HL-60/S4 treated with phorbol 12-myristate 13-acetate at 8.2 ng/mL for 4 days and 3 days (cell line): ENCODE measurements around the gene ZNF77.

Experiments
- in situ Hi-C: fragments of 300-500 bp; cut with MboI; formaldehyde crosslinking; loops from 2 replicates; pipeline ENCODE4 v1.15.0; 2022; ENCODE audit warnings: low sequenced_read_pairs

Gene ZNF77

DNA sequence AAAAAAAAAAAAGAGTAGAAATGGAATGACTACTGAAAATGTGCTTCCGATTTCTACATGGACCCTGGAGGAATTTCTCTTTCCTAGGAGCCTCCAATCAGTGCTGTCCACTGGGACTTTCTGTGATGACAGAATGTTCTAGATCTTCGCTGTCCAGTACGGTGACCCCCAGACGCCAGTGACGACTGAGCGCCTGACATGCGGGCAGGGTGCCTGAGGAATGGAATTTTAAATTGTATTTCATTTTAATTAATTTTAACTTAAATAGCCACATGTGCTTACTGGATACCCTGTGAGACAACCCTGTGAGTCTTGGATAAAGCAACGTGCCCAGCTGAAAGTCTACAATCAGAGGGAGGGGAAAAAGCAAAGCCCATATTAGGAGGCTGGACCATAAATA, 28.5 kb upstream of the ZNF77 start:
- in situ Hi-C loops = no loop called here

DNA sequence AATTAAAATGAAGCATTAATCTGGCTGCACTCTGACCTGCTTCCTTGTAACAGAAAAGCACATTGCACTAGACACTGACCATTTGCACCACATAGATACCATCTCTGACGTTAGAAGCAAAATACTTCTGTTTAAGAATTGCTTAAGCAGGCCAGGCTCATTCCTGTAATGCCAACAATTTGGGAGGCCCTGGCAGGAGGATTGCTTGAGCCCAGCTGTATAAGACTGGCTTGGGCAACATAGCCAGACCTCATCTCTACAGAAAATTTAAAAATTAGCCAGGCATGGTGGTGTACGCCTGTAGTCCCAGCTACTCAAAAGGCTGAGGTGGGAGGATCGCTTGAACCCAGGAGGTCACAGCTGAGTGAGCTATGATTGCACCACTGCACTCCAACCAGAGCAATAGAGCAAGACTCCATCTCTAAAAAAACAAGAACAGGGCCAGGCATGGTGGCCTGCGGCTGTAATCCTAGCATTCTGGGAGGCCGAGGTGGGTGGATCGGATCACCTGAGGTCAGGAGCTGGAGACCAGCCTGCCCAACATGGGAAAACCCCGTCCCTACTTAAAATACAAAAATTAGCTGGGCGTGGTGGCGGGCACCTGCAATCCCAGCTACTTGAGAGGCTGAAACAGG, 25.5 kb upstream of the ZNF77 start:
- in situ Hi-C loops = no loop called here

DNA sequence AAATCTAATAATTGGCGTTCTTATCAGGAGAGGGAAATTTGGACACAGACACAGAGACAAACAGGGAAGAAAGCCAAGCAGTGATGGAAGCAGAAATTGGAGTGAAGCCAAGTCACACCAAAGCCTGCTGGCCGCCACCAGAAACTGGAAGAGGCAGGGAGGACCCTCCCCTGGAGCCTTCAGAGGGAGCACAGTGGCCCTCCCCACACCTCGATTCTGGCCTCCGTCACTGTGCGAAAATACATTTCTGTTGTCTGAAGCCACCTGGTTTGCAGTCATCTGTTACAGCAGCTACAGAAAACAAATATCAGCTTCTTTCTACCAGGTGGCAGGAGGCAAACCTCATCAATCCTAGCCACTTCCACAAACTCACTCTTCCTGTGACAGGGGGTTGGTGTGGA, 24.3 kb upstream of the ZNF77 start:
- in situ Hi-C loops = loop anchor here (10.0 kb wide), 1 partner anchor 136 kb away; no protein-coding TSS in a partner anchor

DNA sequence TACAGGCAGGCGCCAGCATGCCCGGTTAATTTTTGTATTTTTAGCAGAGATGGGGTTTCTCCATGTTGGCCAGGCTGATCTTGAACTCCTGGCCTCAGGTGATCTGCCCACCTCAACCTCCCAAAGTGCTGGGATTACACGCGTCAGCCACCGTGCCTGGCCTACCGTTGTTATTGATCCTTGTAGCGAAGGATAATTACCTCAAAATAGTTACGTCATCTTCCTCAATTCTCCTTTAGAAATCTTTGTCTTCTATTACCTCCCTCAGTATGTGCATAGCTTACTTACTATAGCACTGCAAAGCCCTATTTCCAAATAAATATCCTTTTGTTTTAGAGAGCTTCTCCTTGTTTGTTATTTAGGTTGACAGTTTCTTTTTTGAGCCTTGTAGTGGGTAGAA, 23.2 kb upstream of the ZNF77 start:
- in situ Hi-C loops = loop anchor here (10.0 kb wide), 1 partner anchor 137 kb away; no protein-coding TSS in a partner anchor

DNA sequence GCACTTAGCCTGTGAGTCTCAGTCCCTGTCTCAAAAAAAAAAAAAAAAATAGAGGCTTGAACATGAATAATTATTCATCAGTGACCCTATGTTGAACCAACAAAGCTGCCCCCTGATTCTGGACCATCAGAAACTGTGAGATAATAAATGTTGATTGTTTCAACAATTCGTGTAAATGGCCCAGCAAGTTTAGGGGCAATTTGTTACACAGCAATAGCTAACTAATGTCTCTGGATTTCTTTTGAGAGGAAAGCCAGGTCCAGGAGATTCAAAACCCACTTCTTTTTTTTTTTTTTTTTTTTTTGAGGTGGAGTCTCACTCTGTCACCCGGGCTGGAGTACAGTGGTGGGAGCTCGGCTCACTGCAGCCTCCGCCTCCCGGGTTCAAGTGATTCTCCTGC, 20.1 kb upstream of the ZNF77 start:
- in situ Hi-C loops = loop anchor here (10.0 kb wide), 1 partner anchor 140 kb away; no protein-coding TSS in a partner anchor

DNA sequence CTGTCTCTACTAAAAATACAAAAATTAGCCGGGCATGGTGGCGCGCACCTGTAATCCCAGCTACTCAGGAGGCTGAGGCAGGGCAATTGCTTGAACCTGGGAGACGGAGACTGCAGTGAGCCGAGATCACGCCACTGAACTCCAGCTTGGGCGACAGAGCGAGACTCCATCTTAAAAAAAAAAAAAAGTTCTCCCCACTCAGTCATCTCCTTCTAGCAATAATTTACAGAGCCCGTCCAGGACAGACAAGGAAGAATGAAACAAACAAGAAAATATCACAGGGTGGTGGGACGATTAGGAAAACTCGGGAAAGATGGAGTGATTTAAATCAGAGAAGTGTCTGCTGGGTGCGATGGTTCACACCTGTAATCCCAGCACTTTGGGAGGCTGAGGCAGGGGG, 18.9 kb upstream of the ZNF77 start:
- in situ Hi-C loops = loop anchor here (10.0 kb wide), 1 partner anchor 141 kb away; no protein-coding TSS in a partner anchor

DNA sequence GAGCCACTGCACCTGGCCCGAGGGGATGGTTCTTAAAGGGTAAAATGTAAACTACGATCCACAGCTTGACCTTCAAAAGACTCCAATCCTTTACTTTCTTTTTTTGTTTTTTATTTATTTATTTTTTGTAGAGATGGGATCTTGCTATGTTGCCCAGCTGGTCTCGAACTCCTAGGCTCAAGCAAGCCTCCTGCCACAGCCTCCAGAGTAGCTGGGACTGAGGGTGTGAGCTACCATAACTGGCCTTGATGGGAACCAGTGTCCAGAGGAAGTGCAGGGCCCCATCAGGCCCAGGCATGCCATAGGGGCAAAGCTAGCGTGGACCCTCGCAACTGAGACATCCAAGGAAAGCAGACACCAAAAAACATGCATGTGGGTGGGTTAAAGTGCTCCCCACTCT, 18.4 kb upstream of the ZNF77 start:
- in situ Hi-C loops = loop anchor here (10.0 kb wide), 1 partner anchor 142 kb away; no protein-coding TSS in a partner anchor

DNA sequence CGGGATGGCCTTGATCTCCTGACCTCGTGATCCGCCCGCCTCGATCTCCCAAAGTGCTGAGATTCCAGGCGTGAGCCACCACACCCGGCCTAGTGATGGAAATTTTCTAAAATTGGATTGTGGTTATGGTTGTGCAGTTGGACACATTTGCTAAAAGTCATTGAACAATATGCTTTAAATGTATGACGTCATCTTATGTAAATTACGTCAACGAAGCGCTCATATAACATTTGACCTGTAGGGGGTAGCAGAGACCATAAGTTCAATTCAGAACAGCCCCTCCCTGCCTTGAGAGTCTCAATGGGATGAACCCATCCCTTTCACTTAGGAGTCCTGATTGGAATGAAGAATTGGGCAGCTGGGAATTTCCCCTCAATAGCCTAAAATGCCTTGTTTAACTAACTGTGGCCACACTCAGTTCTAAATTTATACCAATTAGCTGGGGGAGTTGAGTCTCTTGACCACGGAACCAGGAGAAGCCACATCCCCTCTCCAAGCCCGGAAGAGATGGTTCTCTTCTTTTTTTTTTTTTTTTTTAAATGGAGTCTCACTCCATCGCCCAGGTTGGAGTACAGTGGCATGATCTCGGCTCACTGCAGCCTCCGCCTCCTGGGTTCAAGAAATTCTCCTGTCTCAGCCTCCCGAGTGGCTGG, 17.4 kb upstream of the ZNF77 start:
- in situ Hi-C loops = loop anchor here (10.0 kb wide), 1 partner anchor 143 kb away; no protein-coding TSS in a partner anchor

DNA sequence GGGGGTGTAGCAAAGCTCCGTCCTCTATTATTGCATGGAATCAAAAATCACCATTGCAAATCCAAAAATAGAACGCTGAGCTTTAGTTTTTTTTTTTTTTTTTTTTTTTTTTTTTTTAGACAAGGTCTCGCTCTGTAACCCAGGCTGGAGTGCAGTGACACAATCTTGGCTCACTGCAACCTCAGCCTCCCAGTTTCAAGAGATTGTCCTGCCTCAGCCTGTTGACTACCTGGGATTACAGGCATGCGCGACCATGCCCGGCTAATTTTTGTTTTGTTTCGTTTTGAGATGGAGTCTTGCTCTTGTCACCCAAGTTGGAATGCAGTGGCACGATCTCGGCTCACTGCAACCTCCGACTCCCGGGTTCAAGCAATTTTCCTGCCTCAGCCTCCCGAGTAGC, 15.3 kb upstream of the ZNF77 start:
- in situ Hi-C loops = loop anchor here (10.0 kb wide), 1 partner anchor 145 kb away; no protein-coding TSS in a partner anchor

DNA sequence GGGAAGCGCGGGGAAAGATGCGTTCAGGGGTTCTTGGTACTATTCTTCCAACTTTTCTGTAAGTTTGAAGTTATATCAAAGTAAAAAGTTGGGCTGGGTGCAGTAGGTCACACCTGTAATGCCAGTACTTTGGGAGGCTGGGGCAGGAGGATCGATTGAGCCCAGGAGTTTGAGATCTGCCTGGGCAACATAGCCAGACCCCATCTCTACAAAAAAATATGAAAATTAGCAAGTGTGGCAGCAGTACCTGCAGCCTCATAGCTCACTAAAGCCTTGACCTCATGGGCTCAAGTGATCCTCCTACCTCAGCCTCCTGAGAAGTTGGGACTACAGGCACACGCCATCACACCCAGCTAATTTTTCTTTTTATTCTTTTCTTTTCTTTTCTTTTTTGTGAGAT, 12.4 kb upstream of the ZNF77 start:
- in situ Hi-C loops = no loop called here

DNA sequence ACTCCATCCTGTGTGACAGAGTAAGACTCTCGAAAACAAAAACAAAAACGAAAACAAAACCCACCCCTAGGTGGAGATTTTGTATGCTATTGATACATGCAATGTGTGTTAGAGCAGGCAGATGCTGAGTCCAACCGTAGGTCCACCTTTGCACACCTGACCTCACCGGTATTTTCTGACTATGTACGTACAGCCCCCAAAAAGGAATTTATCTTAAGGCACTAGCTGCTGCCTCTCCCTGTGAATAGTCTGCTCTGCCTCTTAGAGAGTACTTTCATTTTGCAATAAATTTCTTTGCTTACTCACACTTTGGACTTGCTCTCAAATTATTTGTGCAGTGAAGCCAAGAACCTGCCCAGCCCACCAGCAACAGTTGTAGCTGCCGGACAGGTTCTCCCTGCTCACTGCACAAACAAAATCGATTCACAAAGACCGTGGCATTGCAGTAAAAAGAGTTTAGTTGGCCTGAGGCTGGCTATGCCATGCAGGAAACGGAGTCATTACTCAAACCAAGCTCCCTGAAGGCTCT, 8.2 kb upstream of the ZNF77 start:
- in situ Hi-C loops = no loop called here

DNA sequence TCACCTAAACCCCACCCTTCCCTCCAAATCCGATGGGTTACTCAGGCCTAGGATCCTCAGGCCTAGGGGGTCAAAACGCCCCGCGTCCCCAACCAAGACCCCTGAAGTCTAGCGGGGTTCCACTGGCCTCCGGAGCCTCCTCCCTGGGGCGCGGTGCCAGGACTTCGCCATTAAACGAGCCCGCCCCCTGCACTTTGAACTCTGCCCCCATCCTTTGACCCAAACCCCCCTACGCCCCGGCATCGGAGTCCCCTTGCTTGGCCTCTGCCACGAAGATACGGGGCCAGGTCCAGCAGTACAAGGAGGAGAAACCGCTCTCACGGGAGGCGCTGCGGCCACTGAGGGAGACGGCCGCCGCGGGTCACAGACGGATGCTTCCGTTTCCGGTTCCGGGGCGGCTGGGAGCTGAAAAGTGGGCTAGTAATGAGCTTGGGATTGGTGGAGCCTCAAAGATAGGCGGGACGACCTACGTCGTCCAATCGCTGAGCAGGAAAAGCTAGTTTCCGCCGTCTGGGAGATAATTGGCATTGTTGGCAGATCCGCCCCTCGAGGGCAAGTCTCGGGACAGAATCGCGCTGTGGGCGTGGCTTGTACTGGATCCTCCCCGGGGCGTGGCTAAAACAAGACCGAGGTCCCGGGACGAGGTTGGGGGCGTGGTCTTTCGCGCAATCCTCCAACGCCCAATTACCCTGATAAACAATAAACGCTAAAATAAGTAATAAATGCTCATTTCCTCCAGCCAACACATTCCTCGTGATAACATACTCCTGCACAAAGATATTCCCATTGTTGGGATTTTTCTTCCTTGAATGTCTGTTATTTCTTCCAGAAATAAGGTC, 5.7 kb upstream of the ZNF77 start:
- in situ Hi-C loops = no loop called here

DNA sequence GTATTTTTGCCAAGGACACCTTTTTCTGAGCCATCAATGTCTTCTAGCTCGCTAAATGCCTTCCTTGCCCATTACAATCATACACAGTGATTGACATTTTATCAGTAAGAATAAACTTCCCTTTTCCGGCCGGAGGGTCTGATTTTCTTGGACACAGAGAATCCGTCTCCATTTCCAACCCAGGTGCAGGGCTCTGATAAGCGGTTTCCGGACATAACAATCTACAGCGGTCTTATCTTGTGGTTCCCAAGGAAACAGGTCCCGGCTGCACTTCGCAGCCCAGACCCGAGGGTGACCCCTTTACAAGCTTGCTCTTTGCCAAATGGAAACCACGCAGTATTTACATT, 5.1 kb upstream of the ZNF77 start:
- in situ Hi-C loops = loop anchor here (25.0 kb wide), 1 partner anchor 113 kb away; the partner anchor contains the start of gene ZNF555

DNA sequence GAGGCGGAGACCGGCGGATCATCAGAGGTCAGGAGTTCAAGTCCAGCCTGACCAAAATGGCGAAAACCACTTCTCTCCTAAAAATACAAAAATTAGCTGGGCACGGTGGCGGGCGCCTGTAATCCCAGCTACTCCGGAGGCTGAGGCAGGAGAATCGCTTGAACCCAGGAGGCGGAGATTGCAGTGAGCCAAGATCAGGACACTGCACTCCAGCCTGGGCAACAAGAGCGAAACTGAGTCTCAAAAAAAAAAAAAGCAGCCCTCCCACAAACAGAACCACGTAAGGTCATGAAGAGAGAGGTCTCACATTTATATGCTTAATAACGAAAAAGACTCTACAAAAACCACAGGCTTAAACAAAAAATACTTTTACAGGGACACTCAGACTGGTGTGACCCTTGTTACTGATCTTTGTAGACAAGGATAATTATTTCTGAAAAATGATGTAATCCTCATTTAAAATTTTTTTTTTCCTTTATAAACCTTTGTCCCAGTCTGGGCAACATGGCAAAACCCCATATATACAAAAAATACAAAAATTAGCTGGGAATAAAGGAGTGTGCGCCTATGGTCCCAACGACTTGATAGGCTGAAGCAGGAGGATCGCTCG, 909 bp upstream of the ZNF77 start:
- in situ Hi-C loops = loop anchor here (25.0 kb wide), 1 partner anchor 108 kb away; the partner anchor contains the start of gene ZNF555

DNA sequence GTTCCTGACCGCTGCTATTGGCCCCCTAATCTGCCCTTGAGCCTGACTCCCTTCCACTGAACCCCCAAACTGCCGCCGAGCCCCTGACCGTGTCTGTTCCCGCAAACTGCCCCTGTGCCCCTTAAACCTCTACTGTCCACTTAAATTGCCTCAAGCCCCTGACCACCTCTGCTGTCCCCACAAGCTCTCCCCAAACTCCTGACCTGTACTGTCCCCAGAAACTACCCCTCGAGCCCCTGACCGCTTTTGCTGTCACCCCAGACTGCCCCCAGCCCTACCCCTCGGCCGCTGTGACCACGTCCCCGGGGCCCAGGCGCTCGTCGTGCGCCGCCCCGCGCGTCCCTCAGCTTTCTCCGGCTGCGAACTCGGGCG, 382 bp downstream of the ZNF77 start:
- in situ Hi-C loops = loop anchor here (25.0 kb wide), 1 partner anchor 107 kb away; the partner anchor contains the start of gene ZNF555

DNA sequence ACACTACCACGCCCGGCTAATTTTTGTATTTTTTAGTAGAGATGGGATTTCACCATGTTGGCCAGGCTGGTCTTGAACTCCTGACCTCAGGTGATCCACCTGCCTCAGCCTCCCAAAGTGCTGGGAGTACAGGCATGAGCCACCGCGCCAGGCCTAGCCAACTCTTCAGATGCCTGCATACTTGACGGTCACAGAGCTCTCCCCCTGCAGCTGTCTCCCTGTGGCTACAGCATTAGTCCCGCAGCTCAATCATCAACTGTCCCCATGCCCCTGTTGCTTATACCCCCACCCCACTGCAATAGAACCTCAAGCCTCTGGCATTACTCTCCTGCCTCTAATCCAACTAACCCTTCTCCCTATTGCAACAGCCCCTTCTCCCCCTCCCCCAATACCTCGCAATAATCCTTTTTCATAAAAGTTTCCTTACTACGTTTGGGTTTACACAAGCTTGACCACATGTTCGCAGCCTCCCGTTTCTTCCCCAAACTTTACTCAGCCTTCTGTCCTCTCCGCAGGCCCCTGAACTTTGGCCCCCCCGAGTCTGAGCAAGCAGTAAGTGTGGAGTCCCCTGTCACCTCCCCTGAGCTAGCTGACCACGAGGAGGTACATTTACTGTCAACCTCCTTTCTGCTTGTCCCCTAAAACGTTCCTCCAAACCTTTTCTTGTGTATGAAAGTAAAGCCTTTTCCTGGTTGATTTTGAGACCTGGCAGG, 1.7 kb downstream of the ZNF77 start:
- in situ Hi-C loops = loop anchor here (25.0 kb wide), 1 partner anchor 106 kb away; the partner anchor contains the start of gene ZNF555

DNA sequence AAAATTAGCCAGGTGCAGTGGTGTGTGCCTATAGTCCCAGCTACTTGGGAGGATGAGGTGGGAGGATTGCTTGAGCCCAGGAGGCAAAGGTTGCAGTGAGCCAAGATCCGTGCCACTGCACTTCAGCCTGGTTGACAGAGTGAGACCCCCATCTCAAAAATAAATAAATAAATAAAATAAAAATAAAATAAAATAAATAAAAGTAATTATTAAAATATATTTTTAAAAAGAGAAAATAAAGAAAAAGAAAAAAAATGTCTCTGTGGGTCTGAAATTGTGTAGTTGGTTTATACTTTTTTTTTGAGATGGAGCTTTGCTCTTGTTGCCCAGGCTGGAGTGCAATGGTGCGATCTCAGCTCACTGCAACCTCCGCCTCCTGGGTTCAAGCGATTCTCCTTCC, 8.9 kb downstream of the ZNF77 start:
- in situ Hi-C loops = loop anchor here (25.0 kb wide), 1 partner anchor 99 kb away; the partner anchor contains the start of gene ZNF555

DNA sequence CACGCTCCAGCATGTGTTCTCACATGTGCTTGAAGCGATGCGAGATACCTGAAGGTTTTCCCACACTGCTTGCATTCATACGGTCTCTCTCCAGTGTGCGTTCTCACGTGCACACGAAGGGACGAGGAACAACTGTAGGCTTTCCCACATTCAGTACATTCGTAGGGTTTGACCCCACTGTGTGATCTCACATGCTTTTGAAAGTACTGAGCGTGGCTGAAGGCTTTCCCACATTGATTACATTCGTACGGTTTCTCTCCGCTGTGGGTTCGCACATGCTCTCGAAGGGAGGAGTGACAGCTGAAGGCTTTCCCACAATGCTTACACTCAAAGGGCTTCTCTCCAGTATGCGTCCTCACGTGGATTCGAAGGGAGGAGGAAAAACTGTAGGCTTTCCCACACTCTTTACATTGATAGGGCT, 11.3 kb downstream of the ZNF77 start:
- in situ Hi-C loops = loop anchor here (25.0 kb wide), 1 partner anchor 96 kb away; the partner anchor contains the start of gene ZNF555

DNA sequence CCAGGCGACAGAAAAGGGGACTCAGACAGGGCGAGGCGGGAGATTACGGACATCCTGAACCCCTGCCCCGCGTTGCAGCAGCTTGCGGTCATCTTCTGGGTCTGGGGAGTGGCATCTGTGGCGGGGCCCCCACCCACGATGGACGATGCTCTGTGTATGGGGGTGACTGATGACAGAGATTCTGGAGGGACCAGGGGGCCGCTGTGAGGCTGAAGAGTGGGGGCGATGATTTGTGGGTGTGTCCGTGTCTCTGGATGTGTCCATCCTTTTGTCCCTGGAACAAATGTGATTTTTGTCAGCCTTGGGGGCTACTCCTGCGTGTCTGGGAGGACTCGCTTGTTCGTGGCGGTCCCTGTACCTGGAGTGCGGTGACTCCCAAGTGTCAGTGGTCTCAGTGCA, 17.7 kb downstream of the ZNF77 start:
- in situ Hi-C loops = loop anchor here (25.0 kb wide), 1 partner anchor 90 kb away; the partner anchor contains the start of gene ZNF555
